ENCODE data around the gene EFEMP1. TPM values are rescaled to one million over a fixed set of nuclear protein-coding genes. Genes with fewer than 3 reads are reported as not detected.

EFEMP1 gene
- polyA plus RNA-seq, 1 donor = 38.0 TPM

DNA sequence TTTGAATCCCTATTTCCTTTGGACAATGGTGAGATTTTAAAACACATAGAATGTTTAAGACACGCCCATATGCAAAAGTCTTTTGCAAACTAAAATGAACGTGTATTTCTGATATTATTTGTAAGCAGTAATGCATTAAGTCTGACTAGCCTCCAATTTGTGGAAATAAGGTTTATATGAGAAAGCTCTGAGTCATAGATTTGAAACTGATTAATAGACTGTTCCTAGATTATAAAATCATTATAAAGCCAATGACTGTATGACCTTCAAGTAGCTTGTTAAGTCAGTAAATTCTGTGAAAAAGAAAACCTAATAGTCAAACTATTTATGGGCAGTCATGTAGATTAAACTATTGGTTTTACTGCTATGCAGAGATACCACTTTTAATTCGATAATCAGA lies 12.8 kb upstream of the EFEMP1 start:
- Histone ChIP-seq H3K9me3 (ENCODE audit: control insufficient read depth, low read depth, low read length) (no peaks in the 10 kb centered on the region), H3K4me1 (ENCODE audit: control insufficient read depth, insufficient read depth, low read length) (no peaks in the 10 kb centered on the region), H3K36me3 (ENCODE audit: control insufficient read depth, insufficient read depth, low read length) (no peaks in the 10 kb centered on the region), H3K27ac (ENCODE audit: low read length) (no peak overlapping the region), H3K27me3 (ENCODE audit: control insufficient read depth, insufficient read depth, low read length) (peaks cover 3% of the 10 kb centered on the region), H3K4me3 (ENCODE audit: low read length) (no peak overlapping the region)
- WGBS (ENCODE audit: insufficient coverage, low lambda C conversion rate) = 79% methylated on average over 3 of the region's 3 CpGs
- DNase-seq = no peak

DNA sequence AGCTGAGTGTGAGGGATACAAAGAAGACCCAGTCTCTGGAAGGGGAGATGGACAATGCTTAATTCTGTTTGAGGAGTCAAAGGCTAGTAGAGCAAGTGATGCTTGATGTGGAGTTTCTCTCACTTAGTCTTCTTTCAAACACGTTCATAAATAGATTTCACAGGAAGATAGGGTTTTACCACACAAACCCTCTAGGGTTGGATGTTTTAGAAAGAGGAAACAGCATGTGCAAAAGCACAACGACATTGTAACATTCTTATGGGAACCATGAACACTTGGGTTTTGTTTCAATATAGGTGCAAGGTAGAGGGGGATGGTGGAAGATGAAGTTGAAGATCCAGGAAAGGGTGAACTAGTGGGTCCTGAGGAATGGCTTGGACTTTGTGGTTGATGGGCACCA lies 10.8 kb upstream of the EFEMP1 start:
- 90% methylated on average over 2 of the region's 2 CpGs for WGBS (ENCODE audit: insufficient coverage, low lambda C conversion rate)
- Histone ChIP-seq H3K27ac (ENCODE audit: low read length) (no peak overlapping the region), H3K27me3 (ENCODE audit: control insufficient read depth, insufficient read depth, low read length) (peaks cover 6% of the 10 kb centered on the region), H3K36me3 (ENCODE audit: control insufficient read depth, insufficient read depth, low read length) (no peaks in the 10 kb centered on the region), H3K4me1 (ENCODE audit: control insufficient read depth, insufficient read depth, low read length) (no peaks in the 10 kb centered on the region), H3K9me3 (ENCODE audit: control insufficient read depth, low read depth, low read length) (no peaks in the 10 kb centered on the region), H3K4me3 (ENCODE audit: low read length) (no peak overlapping the region)
- no peak for DNase-seq

DNA sequence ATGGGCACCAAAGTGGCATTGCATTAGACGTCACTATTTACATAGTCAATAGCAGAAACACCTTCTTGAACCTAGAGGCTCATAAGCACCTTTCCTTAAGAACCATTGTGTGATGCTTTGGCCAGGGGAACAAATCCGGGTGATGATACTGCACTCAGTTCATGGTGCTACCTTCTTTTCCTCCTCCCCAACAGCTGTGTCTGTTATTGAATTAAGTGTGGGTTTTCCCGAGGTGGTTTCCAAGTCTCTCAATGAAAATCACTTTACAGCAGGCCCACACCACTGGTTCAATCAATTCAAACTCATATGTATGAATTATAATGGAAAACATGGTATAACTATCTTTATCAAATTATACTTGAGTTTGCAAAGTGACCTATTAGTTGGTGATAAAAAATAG lies 9.3 kb upstream of the EFEMP1 start:
- DNase-seq = no peak
- Histone ChIP-seq H3K4me1 (ENCODE audit: control insufficient read depth, insufficient read depth, low read length) (no peaks in the 10 kb centered on the region), H3K4me3 (ENCODE audit: low read length) (no peak overlapping the region), H3K27me3 (ENCODE audit: control insufficient read depth, insufficient read depth, low read length) (peaks cover 6% of the 10 kb centered on the region), H3K36me3 (ENCODE audit: control insufficient read depth, insufficient read depth, low read length) (no peaks in the 10 kb centered on the region), H3K9me3 (ENCODE audit: control insufficient read depth, low read depth, low read length) (no peaks in the 10 kb centered on the region), H3K27ac (ENCODE audit: low read length) (no peak overlapping the region)
- 83% methylated on average over 2 of the region's 3 CpGs for WGBS (ENCODE audit: insufficient coverage, low lambda C conversion rate)

DNA sequence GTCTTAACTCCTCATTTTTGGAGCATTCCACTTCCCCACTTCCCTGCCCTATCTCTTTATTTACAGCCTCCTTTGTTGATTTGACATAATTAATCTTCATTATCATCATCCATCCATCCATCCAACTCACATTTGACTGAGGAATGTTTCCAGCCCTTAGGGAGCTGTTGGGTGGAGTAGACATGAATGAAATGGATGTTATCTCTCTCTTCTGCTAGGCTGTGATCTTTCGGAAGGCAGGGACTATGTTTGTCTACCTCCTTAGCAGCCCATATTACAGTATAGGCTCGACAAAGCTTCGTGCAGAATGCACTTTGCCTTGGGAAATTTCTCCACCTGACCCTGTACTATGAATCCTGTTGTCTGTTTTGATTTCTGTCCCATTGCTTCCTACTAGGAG lies 7.7 kb upstream of the EFEMP1 start:
- Histone ChIP-seq H3K4me3 (ENCODE audit: low read length) (no peak overlapping the region), H3K27ac (ENCODE audit: low read length) (no peak overlapping the region), H3K9me3 (ENCODE audit: control insufficient read depth, low read depth, low read length) (no peaks in the 10 kb centered on the region), H3K36me3 (ENCODE audit: control insufficient read depth, insufficient read depth, low read length) (no peaks in the 10 kb centered on the region), H3K27me3 (ENCODE audit: control insufficient read depth, insufficient read depth, low read length) (peaks cover 13% of the 10 kb centered on the region), H3K4me1 (ENCODE audit: control insufficient read depth, insufficient read depth, low read length) (no peaks in the 10 kb centered on the region)
- DNase-seq = no peak
- no CpG with 5 or more reads among the region's 3 CpGs for WGBS (ENCODE audit: insufficient coverage, low lambda C conversion rate)

DNA sequence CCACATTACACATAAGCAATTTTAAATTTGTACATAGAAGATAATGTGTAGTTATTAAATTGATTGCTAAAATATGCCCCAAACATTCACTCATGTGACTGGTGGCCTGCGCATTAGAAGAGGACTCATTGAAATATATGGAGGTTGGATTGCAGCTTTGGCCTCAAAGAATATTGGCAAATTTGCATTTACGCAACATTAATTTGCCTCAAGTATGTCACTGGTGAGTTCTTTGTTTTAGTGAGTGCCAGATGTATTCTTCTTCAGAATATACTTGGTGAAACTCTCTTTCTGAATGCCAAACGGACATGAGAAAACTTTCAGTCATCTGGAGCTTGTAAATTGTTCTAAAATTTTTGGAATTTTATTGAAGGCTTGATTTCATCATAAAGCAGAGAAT lies 5.9 kb upstream of the EFEMP1 start:
- Histone ChIP-seq H3K36me3 (ENCODE audit: control insufficient read depth, insufficient read depth, low read length) (no peaks in the 10 kb centered on the region), H3K9me3 (ENCODE audit: control insufficient read depth, low read depth, low read length) (no peaks in the 10 kb centered on the region), H3K4me1 (ENCODE audit: control insufficient read depth, insufficient read depth, low read length) (no peaks in the 10 kb centered on the region), H3K27ac (ENCODE audit: low read length) (no peak overlapping the region), H3K27me3 (ENCODE audit: control insufficient read depth, insufficient read depth, low read length) (peaks cover 22% of the 10 kb centered on the region), H3K4me3 (ENCODE audit: low read length) (no peak overlapping the region)
- DNase-seq = no peak
- 90% methylated on average over 2 of the region's 3 CpGs for WGBS (ENCODE audit: insufficient coverage, low lambda C conversion rate)

DNA sequence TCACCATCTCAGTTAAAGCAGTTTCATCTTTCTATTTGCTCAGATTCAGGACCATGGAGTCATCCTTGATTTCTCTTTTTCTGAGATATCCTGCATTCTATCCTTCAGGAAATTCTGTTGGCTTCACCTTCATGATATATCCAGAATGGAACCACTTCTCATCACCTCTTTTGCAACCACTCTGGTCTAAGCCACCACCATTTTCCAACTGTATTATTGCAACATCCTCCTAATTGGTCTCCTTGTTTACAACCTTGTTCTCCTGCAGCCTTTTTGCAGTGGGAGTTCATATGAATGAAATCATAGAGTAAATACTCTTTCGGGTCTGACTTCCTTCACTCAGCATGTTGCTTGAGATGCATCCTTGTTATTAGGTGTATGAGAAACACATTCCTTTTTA lies 3.4 kb upstream of the EFEMP1 start:
- H3K27me3 ChIP-seq (ENCODE audit: control insufficient read depth, insufficient read depth, low read length) = peaks cover 45% of the 10 kb centered on the region
- H3K36me3 ChIP-seq (ENCODE audit: control insufficient read depth, insufficient read depth, low read length) = no peaks in the 10 kb centered on the region
- H3K27ac ChIP-seq (ENCODE audit: low read length) = no peak overlapping the region
- no peak for DNase-seq
- no peaks in the 10 kb centered on the region for H3K9me3 ChIP-seq (ENCODE audit: control insufficient read depth, low read depth, low read length)
- H3K4me3 ChIP-seq (ENCODE audit: low read length) = no peak overlapping the region
- WGBS (ENCODE audit: insufficient coverage, low lambda C conversion rate) = 100% methylated on average over 1 of the region's 1 CpG
- H3K4me1 ChIP-seq (ENCODE audit: control insufficient read depth, insufficient read depth, low read length) = peaks cover 4% of the 10 kb centered on the region

DNA sequence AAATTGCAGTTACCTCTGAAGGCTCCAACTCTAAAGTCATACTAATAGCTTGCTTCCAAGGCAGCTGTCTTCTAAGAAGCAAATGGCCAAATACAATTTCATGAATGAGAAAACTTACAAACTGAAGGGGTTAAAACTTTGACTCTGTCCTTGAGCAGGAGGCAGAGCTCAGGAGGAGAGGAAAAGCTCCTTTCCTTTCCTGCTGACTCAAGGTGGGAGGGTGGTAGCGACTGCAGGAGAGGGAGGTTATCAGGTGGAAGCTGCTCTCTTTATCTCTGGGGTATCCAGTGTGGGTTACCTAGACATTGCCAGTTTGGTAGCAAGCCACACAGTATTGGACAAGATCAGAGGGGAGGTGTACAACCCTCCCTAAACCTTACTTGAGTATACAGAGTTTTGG lies 2.7 kb upstream of the EFEMP1 start:
- no peak overlapping the region for H3K4me3 ChIP-seq (ENCODE audit: low read length)
- H3K36me3 ChIP-seq (ENCODE audit: control insufficient read depth, insufficient read depth, low read length) = no peaks in the 10 kb centered on the region
- H3K27me3 ChIP-seq (ENCODE audit: control insufficient read depth, insufficient read depth, low read length) = peaks cover 47% of the 10 kb centered on the region
- no peaks in the 10 kb centered on the region for H3K9me3 ChIP-seq (ENCODE audit: control insufficient read depth, low read depth, low read length)
- H3K27ac ChIP-seq (ENCODE audit: low read length) = no peak overlapping the region
- peaks cover 4% of the 10 kb centered on the region for H3K4me1 ChIP-seq (ENCODE audit: control insufficient read depth, insufficient read depth, low read length)
- WGBS (ENCODE audit: insufficient coverage, low lambda C conversion rate) = no CpG with 5 or more reads among the region's 1 CpG
- DNase-seq = no peak

DNA sequence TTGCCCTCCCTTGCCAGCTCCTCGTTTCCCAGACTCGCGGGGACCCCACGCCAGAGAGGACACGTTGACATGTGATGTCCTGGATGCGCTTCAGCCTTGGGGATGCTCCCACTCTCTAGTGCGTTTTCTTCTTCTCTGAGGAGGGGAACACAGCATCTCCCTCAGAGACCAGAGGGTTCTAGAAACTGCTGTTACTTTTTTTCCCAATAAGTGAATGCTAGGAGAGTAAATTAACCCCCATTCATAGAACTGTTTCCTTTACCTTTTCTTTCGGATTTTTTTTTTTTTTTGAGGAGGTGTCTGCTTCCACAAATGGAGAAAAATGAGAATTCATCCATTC lies 370 bp upstream of the EFEMP1 start:
- H3K4me3 ChIP-seq (ENCODE audit: low read length) = peak overlapping the region; percentile 50
- H3K36me3 ChIP-seq (ENCODE audit: control insufficient read depth, insufficient read depth, low read length) = no peaks in the 10 kb centered on the region
- no peaks in the 10 kb centered on the region for H3K9me3 ChIP-seq (ENCODE audit: control insufficient read depth, low read depth, low read length)
- peaks cover 45% of the 10 kb centered on the region for H3K27me3 ChIP-seq (ENCODE audit: control insufficient read depth, insufficient read depth, low read length)
- WGBS (ENCODE audit: insufficient coverage, low lambda C conversion rate) = 14% methylated on average over 1 of the region's 8 CpGs
- peaks cover 4% of the 10 kb centered on the region for H3K4me1 ChIP-seq (ENCODE audit: control insufficient read depth, insufficient read depth, low read length)
- H3K27ac ChIP-seq (ENCODE audit: low read length) = no peak overlapping the region
- no peak for DNase-seq

DNA sequence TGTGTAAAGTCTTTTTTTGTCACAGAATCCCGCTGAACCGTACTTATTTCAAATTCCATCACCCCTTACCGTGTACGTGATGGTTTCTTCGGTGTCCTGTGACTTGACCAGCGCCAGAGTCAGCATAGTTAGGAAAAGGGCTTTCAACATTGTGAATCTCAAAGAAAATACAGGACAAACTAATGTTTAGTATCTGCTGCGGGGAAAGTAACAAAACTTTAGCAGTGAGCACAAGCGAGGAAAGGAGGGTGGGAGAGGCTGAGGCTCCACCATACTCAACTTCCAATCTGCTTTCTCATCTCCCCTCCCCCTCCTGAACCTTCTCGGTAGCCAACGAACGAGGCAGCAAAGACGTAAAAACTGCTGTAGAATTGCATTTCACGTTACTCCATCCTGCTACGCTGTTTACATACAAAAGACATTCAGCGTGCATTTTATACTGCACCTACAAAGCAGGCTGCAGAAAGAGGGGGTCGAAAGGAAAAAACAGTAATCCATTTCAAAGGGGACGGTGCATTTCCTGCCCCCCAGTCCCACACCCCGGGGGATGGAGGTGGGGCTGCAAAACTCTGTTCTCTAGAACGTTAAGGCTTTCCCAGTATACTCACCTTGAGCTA lies 1.2 kb downstream of the EFEMP1 start:
- peak in 1 of 2 donors; percentile 14 for DNase-seq
- Histone ChIP-seq H3K4me3 (ENCODE audit: low read length) (peak overlapping the region; percentile 50), H3K27me3 (ENCODE audit: control insufficient read depth, insufficient read depth, low read length) (peaks cover 45% of the 10 kb centered on the region)

DNA sequence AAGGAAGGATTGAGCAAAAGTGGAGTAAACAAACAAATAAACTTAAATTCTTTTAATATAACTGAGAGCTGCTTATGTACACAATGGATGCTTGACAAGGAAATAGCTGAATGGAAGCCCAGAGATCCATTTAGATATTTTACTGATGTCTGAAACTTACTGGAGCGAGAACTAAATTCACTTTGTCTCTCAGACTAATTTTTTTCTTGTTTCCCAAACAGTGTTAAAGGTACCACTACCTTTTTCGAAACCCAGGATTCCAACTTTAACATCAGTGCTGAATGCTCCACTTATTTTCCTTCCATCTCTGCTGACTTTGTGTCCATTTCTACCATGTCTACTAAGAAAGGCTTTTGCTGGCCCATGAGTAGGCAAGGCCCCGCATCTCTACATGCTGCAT lies 4.0 kb downstream of the EFEMP1 start:
- 100% methylated on average over 1 of the region's 3 CpGs for WGBS (ENCODE audit: insufficient coverage, low lambda C conversion rate)

More for the DNA sequence above, 1.2 kb downstream of the EFEMP1 start:
- Histone ChIP-seq H3K36me3 (ENCODE audit: control insufficient read depth, insufficient read depth, low read length) (no peaks in the 10 kb centered on the region), H3K27ac (ENCODE audit: low read length) (no peak overlapping the region), H3K9me3 (ENCODE audit: control insufficient read depth, low read depth, low read length) (no peaks in the 10 kb centered on the region), H3K4me1 (ENCODE audit: control insufficient read depth, insufficient read depth, low read length) (peaks cover 4% of the 10 kb centered on the region)
- 29% methylated on average over 1 of the region's 19 CpGs for WGBS (ENCODE audit: insufficient coverage, low lambda C conversion rate)

DNA sequence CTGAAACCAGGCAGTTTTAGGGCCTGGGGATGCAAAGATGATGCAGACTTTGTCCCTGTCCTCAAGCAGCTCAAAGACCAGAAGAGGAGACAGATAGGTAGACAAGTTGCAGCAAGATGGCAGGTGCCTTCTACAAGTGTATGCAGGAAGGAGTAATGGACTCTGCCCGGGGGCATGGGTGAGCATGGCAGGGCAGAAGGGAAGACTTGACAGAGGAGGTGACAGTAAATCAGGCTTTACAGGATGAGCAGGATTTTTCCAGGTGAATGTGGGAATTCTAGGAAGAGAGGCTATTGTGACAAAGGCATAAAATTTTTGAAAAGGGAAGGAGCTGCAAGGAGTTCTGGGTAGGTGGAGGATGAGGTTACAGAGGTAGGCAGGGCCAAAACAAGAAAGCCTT lies 4.7 kb downstream of the EFEMP1 start:
- Histone ChIP-seq H3K27ac (ENCODE audit: low read length) (no peak overlapping the region), H3K4me1 (ENCODE audit: control insufficient read depth, insufficient read depth, low read length) (peaks cover 4% of the 10 kb centered on the region), H3K36me3 (ENCODE audit: control insufficient read depth, insufficient read depth, low read length) (no peaks in the 10 kb centered on the region), H3K9me3 (ENCODE audit: control insufficient read depth, low read depth, low read length) (no peaks in the 10 kb centered on the region), H3K4me3 (ENCODE audit: low read length) (no peak overlapping the region), H3K27me3 (ENCODE audit: control insufficient read depth, insufficient read depth, low read length) (peaks cover 27% of the 10 kb centered on the region)
- DNase-seq = no peak
- no CpG with 5 or more reads among the region's 1 CpG for WGBS (ENCODE audit: insufficient coverage, low lambda C conversion rate)

More for the DNA sequence above, 4.0 kb downstream of the EFEMP1 start:
- Histone ChIP-seq H3K9me3 (ENCODE audit: control insufficient read depth, low read depth, low read length) (no peaks in the 10 kb centered on the region), H3K27ac (ENCODE audit: low read length) (no peak overlapping the region), H3K36me3 (ENCODE audit: control insufficient read depth, insufficient read depth, low read length) (no peaks in the 10 kb centered on the region), H3K27me3 (ENCODE audit: control insufficient read depth, insufficient read depth, low read length) (peaks cover 31% of the 10 kb centered on the region), H3K4me1 (ENCODE audit: control insufficient read depth, insufficient read depth, low read length) (peaks cover 4% of the 10 kb centered on the region), H3K4me3 (ENCODE audit: low read length) (no peak overlapping the region)
- no peak for DNase-seq

Measured in large intestine (tissue), 3 donors.